ENCODE results near the gene TRMT1.

DNA sequence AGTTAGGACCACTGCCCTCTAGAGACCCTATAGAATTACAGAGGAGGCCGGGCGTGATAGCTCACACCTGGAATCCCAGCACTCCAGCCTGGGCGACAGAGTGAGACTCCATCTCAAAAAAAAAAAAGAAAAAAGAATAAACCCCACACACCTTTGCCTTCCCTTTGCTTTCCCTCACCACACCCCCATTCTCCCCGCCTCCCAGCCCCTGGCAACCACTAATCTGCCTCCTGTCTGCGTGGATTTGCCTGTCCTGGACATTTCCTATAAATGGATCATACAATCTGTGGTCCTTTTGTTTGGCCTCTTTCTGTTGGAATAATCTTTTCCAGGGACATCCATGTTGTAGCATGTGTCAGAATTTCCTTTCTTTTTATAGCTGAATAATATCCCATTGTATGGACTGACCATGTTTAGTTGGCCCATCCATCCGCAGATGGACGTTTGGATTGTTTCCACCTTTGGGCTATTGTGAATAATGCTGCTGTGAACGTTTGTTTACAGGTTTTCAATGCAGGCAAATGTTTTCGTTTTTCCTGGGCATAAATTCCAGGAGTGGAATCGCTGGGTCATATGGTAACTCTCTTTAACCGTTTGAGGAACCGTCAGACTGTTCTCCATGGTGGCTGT lies 16.8 kb upstream of the TRMT1 start:
- TF ChIP-seq, protein P1, sequence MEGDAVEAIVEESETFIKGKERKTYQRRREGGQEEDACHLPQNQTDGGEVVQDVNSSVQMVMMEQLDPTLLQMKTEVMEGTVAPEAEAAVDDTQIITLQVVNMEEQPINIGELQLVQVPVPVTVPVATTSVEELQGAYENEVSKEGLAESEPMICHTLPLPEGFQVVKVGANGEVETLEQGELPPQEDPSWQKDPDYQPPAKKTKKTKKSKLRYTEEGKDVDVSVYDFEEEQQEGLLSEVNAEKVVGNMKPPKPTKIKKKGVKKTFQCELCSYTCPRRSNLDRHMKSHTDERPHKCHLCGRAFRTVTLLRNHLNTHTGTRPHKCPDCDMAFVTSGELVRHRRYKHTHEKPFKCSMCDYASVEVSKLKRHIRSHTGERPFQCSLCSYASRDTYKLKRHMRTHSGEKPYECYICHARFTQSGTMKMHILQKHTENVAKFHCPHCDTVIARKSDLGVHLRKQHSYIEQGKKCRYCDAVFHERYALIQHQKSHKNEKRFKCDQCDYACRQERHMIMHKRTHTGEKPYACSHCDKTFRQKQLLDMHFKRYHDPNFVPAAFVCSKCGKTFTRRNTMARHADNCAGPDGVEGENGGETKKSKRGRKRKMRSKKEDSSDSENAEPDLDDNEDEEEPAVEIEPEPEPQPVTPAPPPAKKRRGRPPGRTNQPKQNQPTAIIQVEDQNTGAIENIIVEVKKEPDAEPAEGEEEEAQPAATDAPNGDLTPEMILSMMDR (IDR thresholded peaks at IDR 0.05 in 4 of 5, conservative IDR thresholded peaks at IDR 0.05 in 1 of 5): no peak
- no peak for TF ChIP-seq POLR2A (IDR thresholded peaks at IDR 0.05)
